ENCODE measurements around the gene IFT122.
A peak's percentile ranks its signal among the peaks of the same experiment; 100 is the strongest.
"Not testable (repeated sequence)": the region's sequence is repeated elsewhere in the genome, so short reads cannot be mapped to it uniquely, and the experiment has no call there.

The IFT122 gene

GRCh38 chr3:129439817-129440617 is at the start of gene IFT122, which contains the start of gene MBD4:
Gene IFT122 (plus strand): TSS chr3:129440224. CDS start chr3:129440331, 107 bp downstream.
Gene MBD4 (minus strand): TSS chr3:129439948. CDS start chr3:129439833, 115 bp downstream.
- peak; percentile 98 for DNase-seq (ENCODE audit: low read depth)

- DNase-seq (ENCODE audit: low read depth), result not testable (repeated sequence)
Observed at GRCh38 chr3:129391583-129391982, 48.4 kb upstream of the IFT122 start.

- DNase-seq (ENCODE audit: low read depth), result not testable (repeated sequence)
Observed at GRCh38 chr3:129392106-129392887, 47.7 kb upstream of the IFT122 start.

- no peak for DNase-seq (ENCODE audit: low read depth)
Observed at GRCh38 chr3:129393271-129393670, 46.8 kb upstream of the IFT122 start.

GRCh38 chr3:129393760-129394564 is 46.1 kb upstream of the IFT122 start:
- not testable (repeated sequence) for DNase-seq (ENCODE audit: low read depth)

GRCh38 chr3:129398803-129399144 is 41.2 kb upstream of the IFT122 start:
- peak; percentile 1 for DNase-seq (ENCODE audit: low read depth)

GRCh38 chr3:129399145-129399894 is 40.7 kb upstream of the IFT122 start:
- peak; percentile 71 for DNase-seq (ENCODE audit: low read depth)

GRCh38 chr3:129399895-129400357 is 40.1 kb upstream of the IFT122 start:
- no peak for DNase-seq (ENCODE audit: low read depth)

GRCh38 chr3:129402210-129402609 is 37.8 kb upstream of the IFT122 start:
- no peak for DNase-seq (ENCODE audit: low read depth)

- DNase-seq (ENCODE audit: low read depth), result no peak
Observed at GRCh38 chr3:129402616-129403015, 37.4 kb upstream of the IFT122 start.

- DNase-seq (ENCODE audit: low read depth), result no peak
Observed at GRCh38 chr3:129403450-129403849, 36.6 kb upstream of the IFT122 start.

- no peak for DNase-seq (ENCODE audit: low read depth)
Observed at GRCh38 chr3:129404130-129404529, 35.9 kb upstream of the IFT122 start.

GRCh38 chr3:129404610-129405009 is 35.4 kb upstream of the IFT122 start:
- DNase-seq (ENCODE audit: low read depth), result no peak

GRCh38 chr3:129409541-129409940 is 30.5 kb upstream of the IFT122 start:
- no peak for DNase-seq (ENCODE audit: low read depth)

GRCh38 chr3:129410971-129411370 is 29.1 kb upstream of the IFT122 start:
- no peak for DNase-seq (ENCODE audit: low read depth)

GRCh38 chr3:129412542-129413198 is 27.4 kb upstream of the IFT122 start:
- DNase-seq (ENCODE audit: low read depth), result no peak

- DNase-seq (ENCODE audit: low read depth), result not testable (repeated sequence)
Observed at GRCh38 chr3:129413238-129413637, 26.8 kb upstream of the IFT122 start.

GRCh38 chr3:129413687-129414506 is 26.1 kb upstream of the IFT122 start:
- DNase-seq (ENCODE audit: low read depth), result no peak

GRCh38 chr3:129415378-129415777 is 24.6 kb upstream of the IFT122 start:
- DNase-seq (ENCODE audit: low read depth), result no peak

GRCh38 chr3:129415830-129416229 is 24.2 kb upstream of the IFT122 start:
- no peak for DNase-seq (ENCODE audit: low read depth)
